Cardiac fibroblast (primary cell): ENCODE measurements around the gene THRB.

Experiments used
- DNase-seq, 2 donors: peaks; one replicate each; pipeline versions ENCODE4 v3.0.0 to v3.0.0-alpha.2; 2010; ENCODE audit warnings: low read depth in 2 of 2
- H3K4me3 ChIP-seq, 2 donors: replicated peaks in 1 of 2; 1 replicate in 1 of 2; 2 replicates in 1 of 2; pipeline ENCODE4 v1.5.1; 2011; ENCODE audit warnings: low read depth in 2 of 2, low read length in 2 of 2, mild to moderate bottlenecking in 2 of 2, moderate library complexity in 1 of 2
- TF ChIP-seq, protein P1 (sequence below): IDR thresholded peaks from one replicate; pipeline ENCODE4 v1.5.1; 2011; ENCODE audit warnings: low read depth, mild to moderate bottlenecking, low read length, inconsistent platforms

THRB gene

DNA sequence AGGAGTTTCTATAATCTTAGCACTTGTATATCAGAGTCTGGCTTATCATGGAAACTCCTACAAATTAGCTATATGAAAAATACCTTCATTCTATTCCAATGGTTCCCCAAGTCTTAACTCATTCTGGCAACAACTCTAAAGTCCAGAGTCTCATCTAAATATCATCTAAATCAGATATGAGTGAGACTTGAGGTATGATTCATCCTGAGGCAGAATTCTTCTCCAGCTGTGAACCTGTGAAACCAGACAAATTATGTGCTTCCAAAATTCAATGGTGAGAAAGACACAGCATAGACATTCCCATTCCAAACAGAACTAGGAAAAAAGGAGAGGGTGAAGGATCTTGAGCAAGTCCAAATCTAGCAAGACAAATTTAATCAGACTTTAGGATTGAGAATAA, 138.8 kb downstream of the THRB start:
- H3K4me3 ChIP-seq = no peak overlapping the region
- DNase-seq = no peak
- TF ChIP-seq, protein P1, sequence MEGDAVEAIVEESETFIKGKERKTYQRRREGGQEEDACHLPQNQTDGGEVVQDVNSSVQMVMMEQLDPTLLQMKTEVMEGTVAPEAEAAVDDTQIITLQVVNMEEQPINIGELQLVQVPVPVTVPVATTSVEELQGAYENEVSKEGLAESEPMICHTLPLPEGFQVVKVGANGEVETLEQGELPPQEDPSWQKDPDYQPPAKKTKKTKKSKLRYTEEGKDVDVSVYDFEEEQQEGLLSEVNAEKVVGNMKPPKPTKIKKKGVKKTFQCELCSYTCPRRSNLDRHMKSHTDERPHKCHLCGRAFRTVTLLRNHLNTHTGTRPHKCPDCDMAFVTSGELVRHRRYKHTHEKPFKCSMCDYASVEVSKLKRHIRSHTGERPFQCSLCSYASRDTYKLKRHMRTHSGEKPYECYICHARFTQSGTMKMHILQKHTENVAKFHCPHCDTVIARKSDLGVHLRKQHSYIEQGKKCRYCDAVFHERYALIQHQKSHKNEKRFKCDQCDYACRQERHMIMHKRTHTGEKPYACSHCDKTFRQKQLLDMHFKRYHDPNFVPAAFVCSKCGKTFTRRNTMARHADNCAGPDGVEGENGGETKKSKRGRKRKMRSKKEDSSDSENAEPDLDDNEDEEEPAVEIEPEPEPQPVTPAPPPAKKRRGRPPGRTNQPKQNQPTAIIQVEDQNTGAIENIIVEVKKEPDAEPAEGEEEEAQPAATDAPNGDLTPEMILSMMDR = no peak

DNA sequence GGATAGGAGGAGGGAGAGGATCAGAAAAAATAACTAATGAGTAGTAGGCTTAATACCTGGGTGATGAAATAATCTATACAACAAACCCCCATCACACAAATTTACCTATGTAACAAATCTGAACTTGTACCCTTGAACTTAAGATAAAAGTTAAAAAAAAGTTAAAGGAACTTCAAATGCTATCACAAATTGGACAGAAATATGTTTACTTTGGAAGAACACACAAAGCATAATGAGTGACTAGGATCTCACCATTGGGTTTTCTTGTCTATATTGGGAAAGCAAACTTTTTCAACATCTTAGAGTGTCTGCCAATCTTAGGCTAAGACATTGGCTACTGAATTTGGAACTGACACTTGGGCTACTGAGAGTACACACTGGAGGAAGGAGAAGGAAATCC, 140.4 kb downstream of the THRB start:
- no peak for DNase-seq
- TF ChIP-seq, protein P1 = no peak
- no peak overlapping the region for H3K4me3 ChIP-seq

DNA sequence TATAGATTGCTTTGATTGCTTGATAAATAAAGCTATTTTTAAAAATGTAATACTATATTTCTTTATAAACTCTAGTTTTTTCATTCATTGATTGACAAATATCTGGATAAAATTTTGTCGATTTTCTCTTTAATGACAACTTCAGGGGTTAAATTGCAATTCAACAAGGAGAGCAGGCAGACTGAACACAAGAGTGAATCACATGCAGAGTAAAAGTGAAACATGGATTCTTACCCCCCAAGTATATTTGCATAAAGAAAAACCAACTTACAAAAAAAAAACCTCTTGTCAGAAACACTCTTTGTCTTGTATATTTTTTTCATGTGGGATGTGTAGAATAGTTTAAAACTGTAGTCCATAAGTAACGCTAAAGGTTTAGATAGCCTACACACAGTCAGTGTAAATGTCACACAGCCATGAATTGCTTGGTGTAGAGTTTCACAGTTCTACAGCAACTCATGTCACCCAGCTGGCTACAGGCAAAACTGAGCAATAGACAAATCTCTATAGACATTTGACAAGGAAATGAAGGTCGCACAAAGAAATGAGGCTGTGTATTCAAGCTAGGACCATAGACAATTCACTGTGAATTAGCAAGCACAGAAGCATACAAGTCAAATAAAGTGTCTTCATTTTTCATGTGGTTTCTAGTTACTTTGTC, 141.6 kb downstream of the THRB start:
- no peak for DNase-seq
- TF ChIP-seq, protein P1 = no peak
- no peak overlapping the region for H3K4me3 ChIP-seq

DNA sequence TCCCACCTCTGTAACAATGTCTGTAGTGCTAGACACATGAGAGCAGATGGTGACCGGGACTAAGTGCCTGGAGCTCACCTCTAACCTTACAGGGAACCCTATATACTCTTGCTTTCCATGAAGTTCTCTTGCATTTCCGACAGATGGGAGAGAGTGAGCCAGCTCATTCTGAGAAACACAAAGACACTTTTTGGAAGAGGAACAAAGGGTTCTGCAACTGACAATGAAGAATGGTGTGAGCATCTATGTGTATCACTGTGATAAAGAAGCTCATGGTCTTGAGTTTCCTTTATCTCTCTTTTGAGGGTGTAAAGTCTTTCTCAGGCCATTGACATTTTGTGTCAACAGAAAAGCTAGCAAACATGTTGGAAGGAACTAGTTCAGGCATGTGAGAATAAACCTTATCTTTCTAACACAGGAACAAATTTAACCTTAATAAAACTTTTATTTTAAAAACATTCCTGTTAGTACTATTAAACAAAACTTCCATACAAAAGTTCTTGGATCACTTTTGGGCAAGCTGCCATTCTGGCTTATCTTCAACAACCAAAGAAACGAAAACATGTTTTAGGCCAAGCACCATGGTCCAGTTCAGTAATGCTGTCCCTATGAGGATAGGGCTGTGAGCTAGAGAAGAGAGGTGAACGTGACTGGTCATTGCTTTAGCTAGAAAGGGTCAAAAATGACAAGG, 142.7 kb downstream of the THRB start:
- H3K4me3 ChIP-seq = no peak overlapping the region
- TF ChIP-seq, protein P1 = no peak
- DNase-seq = peak; percentile 21 to 87

DNA sequence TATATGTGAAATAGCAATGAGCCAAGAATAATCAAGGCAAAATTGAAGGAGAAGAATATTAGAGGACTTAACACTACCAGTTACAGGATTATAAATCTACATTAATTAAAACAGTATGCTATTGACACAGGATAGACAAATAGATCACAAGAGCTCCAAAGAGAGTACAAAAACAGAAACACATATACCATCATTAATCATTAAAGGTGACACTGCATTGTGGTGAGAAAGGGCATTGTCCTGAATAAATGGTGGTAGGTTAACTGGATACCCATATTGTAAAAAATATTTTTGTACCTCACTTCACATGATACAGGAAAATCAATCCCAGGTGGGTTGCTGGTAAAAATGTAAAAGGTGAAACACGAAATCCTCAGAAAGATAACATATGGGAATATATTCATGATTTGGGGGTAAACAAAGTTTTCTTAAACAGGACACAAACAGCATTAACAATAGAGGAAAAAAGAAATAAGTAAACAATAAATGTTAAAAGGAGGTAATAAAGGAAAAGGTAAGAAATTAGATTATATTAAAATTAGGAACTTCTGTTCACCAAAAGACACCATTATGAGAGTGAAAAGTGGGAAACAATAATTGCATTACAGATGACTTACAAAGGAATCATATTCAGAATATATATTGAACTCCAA, 145.2 kb downstream of the THRB start:
- H3K4me3 ChIP-seq = no peak overlapping the region
- TF ChIP-seq, protein P1 = no peak
- DNase-seq = no peak

DNA sequence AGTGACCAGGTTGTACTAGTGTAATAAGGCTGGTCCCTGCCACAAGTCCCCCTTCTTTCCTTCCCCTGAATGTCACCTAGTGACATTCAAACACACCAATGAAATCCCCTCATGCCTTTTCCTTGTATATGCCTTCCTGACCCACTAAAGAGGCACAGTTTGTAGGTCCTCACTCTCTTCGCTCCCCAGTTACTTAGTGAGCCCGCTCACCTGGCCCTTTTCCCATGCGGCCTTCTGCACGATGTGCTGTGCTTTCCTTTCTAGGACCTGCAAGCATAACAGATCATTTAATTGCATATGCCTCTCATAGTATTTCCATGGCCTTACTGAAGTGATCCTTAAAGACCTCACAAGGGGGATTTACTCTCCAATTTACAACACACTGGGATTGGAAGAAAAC, 146.3 kb downstream of the THRB start:
- no peak for DNase-seq
- TF ChIP-seq, protein P1 = no peak
- no peak overlapping the region for H3K4me3 ChIP-seq
